IMR-90 (cell line): ENCODE measurements around the gene GLG1. TPM values are rescaled to one million over a fixed set of nuclear protein-coding genes. Genes with fewer than 3 reads are reported as not detected.

ENCODE experiments used
- ATAC-seq: fragments of 200-7000 bp; cut with Tn5 transposase; 2 replicates; pipeline ENCODE4 v1.9.1; 2020; ENCODE audit warnings: low read depth, mild to moderate bottlenecking, moderate library complexity
- BruUV-seq: library from RNA; stranded (reverse); fragments of 400-500 nt; replicated peaks from 2 replicates; lab custom pipeline; 2021; lab: Mats Ljungman, UMichigan
- CTCF ChIA-PET: fragments of 300-600 bp; formaldehyde crosslinking; extraction: SDS; loops from one replicate; lab custom pipeline; 2021; ENCODE audit warnings: antibody characterized with exemption; lab: Yijun Ruan, JAX
- POLR2A ChIA-PET: fragments of 300-600 bp; sonication (Branson Sonifier 250); formaldehyde crosslinking; loops from one replicate; lab custom pipeline; 2022; ENCODE audit warnings: antibody characterized with exemption; ENCODE audit not compliant: unreplicated experiment; lab: Charles Lee
- DNase-seq: peaks from one replicate; pipeline ENCODE4 v3.0.0; 2013
- H2AFZ ChIP-seq: replicated peaks from 2 replicates; pipeline ENCODE3; 2013; ENCODE audit warnings: low read length, mild to moderate bottlenecking; ENCODE audit not compliant: poor library complexity
- H2AK5ac ChIP-seq: 2 replicates; pipeline ENCODE4 v1.6.1; 2013; ENCODE audit warnings: low read depth, low read length, inconsistent platforms
- H2AK9ac ChIP-seq: replicated peaks from 2 replicates; pipeline ENCODE3; 2013; ENCODE audit warnings: mild to moderate bottlenecking, low read depth, low read length, moderate library complexity; ENCODE audit not compliant: poor library complexity
- H2BK120ac ChIP-seq: 2 replicates; pipeline ENCODE4 v1.6.1; 2013; ENCODE audit warnings: low read depth, low read length, inconsistent platforms
- H2BK15ac ChIP-seq: 3 replicates; pipeline ENCODE4 v1.6.1; 2013; ENCODE audit warnings: low read depth, low read length, inconsistent platforms
- H2BK20ac ChIP-seq: 2 replicates; pipeline ENCODE4 v1.6.1; 2013; ENCODE audit warnings: low read depth, mild to moderate bottlenecking, inconsistent platforms, low read length, moderate library complexity
- H2BK5ac ChIP-seq: 2 replicates; pipeline ENCODE4 v1.6.1; 2013; ENCODE audit warnings: mild to moderate bottlenecking, low read depth, low read length, inconsistent platforms; ENCODE audit not compliant: poor library complexity, severe bottlenecking
- H3K14ac ChIP-seq: replicated peaks from 2 replicates; pipeline ENCODE4 v1.6.1; 2013; ENCODE audit warnings: low read depth, low read length, inconsistent platforms
- H3K18ac ChIP-seq: 2 replicates; pipeline ENCODE4 v1.6.1; 2013; ENCODE audit warnings: low read depth, low read length, control low read depth
- H3K23ac ChIP-seq: 2 replicates; pipeline ENCODE4 v1.6.1; 2013; ENCODE audit warnings: low read depth, low read length, inconsistent platforms
- H3K27ac ChIP-seq: 2 replicates; pipeline ENCODE4 v1.5.1; 2013; ENCODE audit warnings: mild to moderate bottlenecking, control low read depth, low read length; ENCODE audit not compliant: insufficient read depth
- H3K27me3 ChIP-seq: 2 replicates; pipeline ENCODE4 v1.6.1; 2013; ENCODE audit warnings: low read length; ENCODE audit not compliant: control insufficient read depth, insufficient read depth
- H3K36me3 ChIP-seq: 2 replicates; pipeline ENCODE4 v1.6.1; 2013; ENCODE audit warnings: low read length, mixed read lengths; ENCODE audit not compliant: control insufficient read depth, insufficient read depth
- H3K4ac ChIP-seq: 2 replicates; pipeline ENCODE4 v1.6.1; 2013; ENCODE audit warnings: low read depth, low read length, inconsistent platforms
- H3K4me1 ChIP-seq: 2 replicates; pipeline ENCODE4 v1.6.1; 2013; ENCODE audit warnings: low read length, mixed read lengths; ENCODE audit not compliant: control insufficient read depth, insufficient read depth
- H3K4me2 ChIP-seq: 2 replicates; pipeline ENCODE4 v1.6.1; 2013; ENCODE audit warnings: low read depth, mild to moderate bottlenecking, control low read depth, low read length, moderate library complexity
- H3K4me3 ChIP-seq: 2 replicates; pipeline ENCODE4 v1.5.1; 2013; ENCODE audit warnings: low read depth, mild to moderate bottlenecking, control low read depth, low read length, moderate library complexity; ENCODE audit not compliant: insufficient read depth
- H3K56ac ChIP-seq: 2 replicates; pipeline ENCODE4 v1.6.1; 2013; ENCODE audit warnings: low read length, inconsistent platforms; ENCODE audit not compliant: insufficient read depth; ENCODE audit errors: extremely low read depth
- H3K79me1 ChIP-seq, 2 experiments: 2 replicates each; pipeline ENCODE4 v1.6.1; 2013; ENCODE audit warnings: low read length in 2 of 2, inconsistent platforms in 1 of 2, low read depth in 1 of 2
- H3K9ac ChIP-seq: 2 replicates; pipeline ENCODE4 v1.6.1; 2013; ENCODE audit warnings: low read depth, low read length, control low read depth
- H3K9me1 ChIP-seq: 2 replicates; pipeline ENCODE4 v1.6.1; 2013; ENCODE audit warnings: low read length, inconsistent platforms; ENCODE audit not compliant: insufficient read depth
- H3K9me3 ChIP-seq: 2 replicates; pipeline ENCODE4 v1.6.1; 2013; ENCODE audit warnings: low read length; ENCODE audit not compliant: control insufficient read depth, insufficient read depth
- H4K20me1 ChIP-seq: 2 replicates; pipeline ENCODE4 v1.6.1; 2013; ENCODE audit warnings: low read length, inconsistent platforms; ENCODE audit not compliant: insufficient read depth
- H4K5ac ChIP-seq: 2 replicates; pipeline ENCODE4 v1.6.1; 2013; ENCODE audit warnings: mild to moderate bottlenecking, low read depth, low read length, control low read depth
- H4K8ac ChIP-seq, 2 experiments: 2 replicates each; pipeline ENCODE4 v1.6.1; 2013; ENCODE audit warnings: low read depth in 2 of 2, low read length in 2 of 2, control low read depth in 1 of 2, inconsistent platforms in 1 of 2
- H4K91ac ChIP-seq: 2 replicates; pipeline ENCODE4 v1.6.1; 2013; ENCODE audit warnings: low read depth, low read length, inconsistent platforms; ENCODE audit not compliant: insufficient read depth
- CHD1 ChIP-seq: IDR thresholded peaks from 2 replicates; pipeline ENCODE4 v1.6.1; 2012; ENCODE audit warnings: low read depth, low read length, improper control_type of control experiment
- ELK1 ChIP-seq: fragments of 150-350 bp; IDR thresholded peaks from 2 replicates; pipeline ENCODE4 v1.6.1; 2016; ENCODE audit warnings: low read depth, mild to moderate bottlenecking, low read length, moderate library complexity, borderline replicate concordance
- FOS ChIP-seq: fragments of 150-350 bp; IDR thresholded peaks from 2 replicates; pipeline ENCODE4 v1.6.1; 2016; ENCODE audit warnings: low read depth, low read length
- MAFK ChIP-seq: IDR thresholded peaks from 2 replicates; pipeline ENCODE4 v1.6.1; 2012; ENCODE audit warnings: low read depth, low read length, improper control_type of control experiment
- MAZ ChIP-seq: IDR thresholded peaks from 2 replicates; pipeline ENCODE4 v1.6.1; 2012; ENCODE audit warnings: low read depth, mild to moderate bottlenecking, low read length, improper control_type of control experiment, moderate library complexity, borderline replicate concordance
- NFE2L2 ChIP-seq: fragments of 150-350 bp; IDR thresholded peaks from 2 replicates; pipeline ENCODE4 v1.6.1; 2016; ENCODE audit warnings: low read depth, mild to moderate bottlenecking, low read length
- POLR2A ChIP-seq: IDR thresholded peaks from 2 replicates; pipeline ENCODE4 v1.6.1; 2012; ENCODE audit warnings: mild to moderate bottlenecking, low read depth, low read length
- RAD21 ChIP-seq: IDR thresholded peaks from 2 replicates; pipeline ENCODE4 v1.6.1; 2012; ENCODE audit warnings: low read length, improper control_type of control experiment
- RCOR1 ChIP-seq: IDR thresholded peaks from 2 replicates; pipeline ENCODE4 v1.6.1; 2012; ENCODE audit warnings: mild to moderate bottlenecking, low read length, improper control_type of control experiment; ENCODE audit not compliant: insufficient replicate concordance
- SMC3 ChIP-seq: fragments of 150-350 bp; IDR thresholded peaks from 2 replicates; pipeline ENCODE4 v1.6.1; 2016; ENCODE audit warnings: low read depth, mild to moderate bottlenecking, antibody characterized with exemption, low read length, moderate library complexity
- WGBS, 2 experiments: methylation state at CpG; one replicate each; pipeline versions ENCODE4 v1.1.5 to v1.1.7; 2013; ENCODE audit warnings: missing lambda C conversion rate in 2 of 2; ENCODE audit not compliant: insufficient read length in 1 of 2; ENCODE audit errors: extremely low coverage in 2 of 2; 5-methylcytosine and 5-hydroxymethylcytosine counted together
- dilution Hi-C: fragments of 300-500 bp; cut with HindIII; formaldehyde crosslinking; loops from one replicate; pipeline ENCODE4 v1.14.3; 2018; ENCODE audit warnings: low sequenced_read_pairs; ENCODE audit not compliant: unreplicated experiment
- in situ Hi-C: fragments of 300-500 bp; cut with MboI; formaldehyde crosslinking; loops from 3 replicates; pipeline ENCODE4 v1.14.3; 2019; ENCODE audit warnings: low sequenced_read_pairs, inconsistent platforms, mixed read lengths
- intact Hi-C: fragments of 100-400 bp; cut with micrococcal nuclease; formaldehyde crosslinking; loops from 2 replicates; pipeline ENCODE4 v1.10.0; 2022
- polyA plus RNA-seq, 3 experiments: library from polyadenylated mRNA; depleted of rRNA; stranded (reverse); fragments of >200 nt; gene quantifications; 2 replicates each; pipeline ENCODE4 v1.2.3, GENCODE V29; 2012; ENCODE audit warnings: low replicate concordance in 1 of 3
- total RNA-seq: library from RNA; depleted of rRNA; stranded (reverse); fragments of >200 nt; gene quantifications from 2 replicates; pipeline ENCODE4 v1.2.3, GENCODE V29; 2012
- TF ChIP-seq, protein P1 (sequence below): conservative IDR thresholded peaks from 2 replicates; pipeline ENCODE4 v1.5.1; 2012; ENCODE audit warnings: mild to moderate bottlenecking, low read depth, low read length, improper control_type of control experiment

Gene GLG1
- total and polyA plus RNA-seq, 2 of the 4 experiments (the other 2 are of a cell fraction), result 91.0 to 107 TPM

DNA sequence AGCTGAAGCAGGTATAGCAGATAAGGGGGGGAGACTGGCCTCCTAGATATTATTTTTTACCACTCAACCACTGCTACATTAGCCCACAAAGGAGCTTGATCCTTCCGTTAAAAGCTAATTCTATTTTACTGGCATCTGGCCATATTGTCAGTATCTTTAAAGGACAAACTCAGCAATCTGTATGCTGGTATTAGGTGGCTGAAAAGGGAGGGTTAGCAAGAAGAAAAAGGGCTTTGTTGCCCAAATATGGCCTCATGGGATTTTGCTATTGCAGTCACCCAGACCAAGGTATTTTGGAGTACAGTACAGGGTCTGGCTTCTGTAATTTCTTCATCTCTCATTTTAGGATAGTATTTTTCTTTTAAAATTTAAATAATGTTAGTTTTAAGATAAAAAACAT is 45.3 kb upstream of the GLG1 start:
- H4K20me1 ChIP-seq, result peaks cover 24% of the 10 kb centered on the region
- H2BK20ac ChIP-seq, result no peak overlapping the region
- H3K36me3 ChIP-seq, result peaks cover 27% of the 10 kb centered on the region
- H3K14ac ChIP-seq, result no peak overlapping the region
- ATAC-seq (no peak), DNase-seq (no peak)
- H3K56ac ChIP-seq, result no peak overlapping the region
- H3K9ac ChIP-seq, result no peak overlapping the region
- no peak overlapping the region for H4K8ac ChIP-seq
- H3K4me2 ChIP-seq, result no peak overlapping the region
- ChIA-PET CTCF (interaction anchor here (0.6 to 1.2 kb wide), 4 partner anchors 13 to 185 kb away, joined by 3 to 6 read pairs (median 4); no protein-coding TSS in a partner anchor), POLR2A (no interaction called here)
- H4K91ac ChIP-seq, result no peak overlapping the region
- H2AK5ac ChIP-seq, result no peak overlapping the region
- H3K9me1 ChIP-seq, result peaks cover 4% of the 10 kb centered on the region; the same call in 1 of the 2 replicates
- no peak overlapping the region for H2BK120ac ChIP-seq
- BruUV-seq, result no TSS peak
- H3K4me1 ChIP-seq, result peaks cover 2% of the 10 kb centered on the region
- TF ChIP-seq MAZ, result no peak
- no peak for TF ChIP-seq ELK1
- TF ChIP-seq CHD1, result no peak
- TF ChIP-seq SMC3, result no peak
- no peak for TF ChIP-seq MAFK
- TF ChIP-seq RAD21, result no peak
- TF ChIP-seq RCOR1, result no peak
- TF ChIP-seq NFE2L2, result no peak
- TF ChIP-seq, protein P1, sequence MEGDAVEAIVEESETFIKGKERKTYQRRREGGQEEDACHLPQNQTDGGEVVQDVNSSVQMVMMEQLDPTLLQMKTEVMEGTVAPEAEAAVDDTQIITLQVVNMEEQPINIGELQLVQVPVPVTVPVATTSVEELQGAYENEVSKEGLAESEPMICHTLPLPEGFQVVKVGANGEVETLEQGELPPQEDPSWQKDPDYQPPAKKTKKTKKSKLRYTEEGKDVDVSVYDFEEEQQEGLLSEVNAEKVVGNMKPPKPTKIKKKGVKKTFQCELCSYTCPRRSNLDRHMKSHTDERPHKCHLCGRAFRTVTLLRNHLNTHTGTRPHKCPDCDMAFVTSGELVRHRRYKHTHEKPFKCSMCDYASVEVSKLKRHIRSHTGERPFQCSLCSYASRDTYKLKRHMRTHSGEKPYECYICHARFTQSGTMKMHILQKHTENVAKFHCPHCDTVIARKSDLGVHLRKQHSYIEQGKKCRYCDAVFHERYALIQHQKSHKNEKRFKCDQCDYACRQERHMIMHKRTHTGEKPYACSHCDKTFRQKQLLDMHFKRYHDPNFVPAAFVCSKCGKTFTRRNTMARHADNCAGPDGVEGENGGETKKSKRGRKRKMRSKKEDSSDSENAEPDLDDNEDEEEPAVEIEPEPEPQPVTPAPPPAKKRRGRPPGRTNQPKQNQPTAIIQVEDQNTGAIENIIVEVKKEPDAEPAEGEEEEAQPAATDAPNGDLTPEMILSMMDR, result no peak
- no peak for TF ChIP-seq FOS
- no peak for TF ChIP-seq POLR2A
- no peak overlapping the region for H3K18ac ChIP-seq
- intact Hi-C loops, result no loop called here
- H3K9me3 ChIP-seq, result no peaks in the 10 kb centered on the region
- H2BK15ac ChIP-seq, result no peak overlapping the region
- no peak overlapping the region for H2BK5ac ChIP-seq
- in situ Hi-C loops, result no loop called here
- H4K5ac ChIP-seq, result no peak overlapping the region
- WGBS, 2 experiments, result no CpG with 5 or more reads among the region's 1 CpG
- dilution Hi-C loops, result no loop called here
- H3K4me3 ChIP-seq, result no peak overlapping the region
- no peak overlapping the region for H3K23ac ChIP-seq
- H2AFZ ChIP-seq, result no peak overlapping the region
- H3K27me3 ChIP-seq, result no peaks in the 10 kb centered on the region
- H3K4ac ChIP-seq, result no peak overlapping the region
- peaks cover 27 to 53% of the 10 kb centered on the region in 2 experiments for H3K79me1 ChIP-seq
- H3K27ac ChIP-seq, result no peak overlapping the region
- no peak overlapping the region for H2AK9ac ChIP-seq
